Measurements from ENCODE around the gene PRLR.

Gene PRLR

GRCh38 chr5:35233121-35233520 is 2.8 kb upstream of the PRLR start:
- DNase-seq = no peak

GRCh38 chr5:35232124-35232523 is 1.8 kb upstream of the PRLR start:
- DNase-seq = no peak

GRCh38 chr5:35229076-35230037 is 930 bp downstream of the PRLR start:
- no peak for DNase-seq

GRCh38 chr5:35228310-35228709 is 2.0 kb downstream of the PRLR start:
- no peak for DNase-seq

- no peak for DNase-seq
Measured at GRCh38 chr5:35227720-35228119, 2.6 kb downstream of the PRLR start.

GRCh38 chr5:35223787-35224395 is 6.4 kb downstream of the PRLR start:
- DNase-seq = no peak

- DNase-seq = no peak
Measured at GRCh38 chr5:35220967-35221366, 9.3 kb downstream of the PRLR start.

GRCh38 chr5:35218981-35219380 is 11.3 kb downstream of the PRLR start:
- no peak for DNase-seq

GRCh38 chr5:35214051-35214450 is 16.2 kb downstream of the PRLR start:
- no peak for DNase-seq

- DNase-seq = no peak
Measured at GRCh38 chr5:35213608-35214007, 16.7 kb downstream of the PRLR start.

- DNase-seq = no peak
Measured at GRCh38 chr5:35212122-35212982, 17.9 kb downstream of the PRLR start.

GRCh38 chr5:35209862-35210261 is 20.4 kb downstream of the PRLR start:
- no peak for DNase-seq

GRCh38 chr5:35205606-35206005 is 24.7 kb downstream of the PRLR start:
- DNase-seq = no peak

- DNase-seq = no peak
Measured at GRCh38 chr5:35205186-35205585, 25.1 kb downstream of the PRLR start.

- no peak for DNase-seq
Measured at GRCh38 chr5:35203403-35203802, 26.9 kb downstream of the PRLR start.

- DNase-seq = peak; percentile 31
Measured at GRCh38 chr5:35202319-35203111, 27.8 kb downstream of the PRLR start.

- no peak for DNase-seq
Measured at GRCh38 chr5:35201291-35201690, 29.0 kb downstream of the PRLR start.

GRCh38 chr5:35199886-35200285 is 30.4 kb downstream of the PRLR start:
- no peak for DNase-seq

GRCh38 chr5:35198686-35199085 is 31.6 kb downstream of the PRLR start:
- DNase-seq = no peak

GRCh38 chr5:35198075-35198474 is 32.2 kb downstream of the PRLR start:
- no peak for DNase-seq

GRCh38 chr5:35197351-35197750 is 32.9 kb downstream of the PRLR start:
- no peak for DNase-seq

- no peak for DNase-seq
Measured at GRCh38 chr5:35195472-35195852, 34.8 kb downstream of the PRLR start.
